MM.1S (cell line): ENCODE results near the gene GGNBP2.

Experiments used
- DNase-seq: peaks from one replicate; pipeline ENCODE4 v3.0.0-alpha.2; 2015
- H2AFZ ChIP-seq: fragments of 300-600 bp; sonication (generic); 2 replicates; pipeline ENCODE4 v1.6.0; 2016; ENCODE audit warnings: antibody characterized with exemption, low read length
- H3F3A ChIP-seq: fragments of 300-600 bp; sonication (generic); 2 replicates; pipeline ENCODE4 v1.6.1; 2016; ENCODE audit warnings: mild to moderate bottlenecking, antibody characterized with exemption, low read length, moderate library complexity, mixed read lengths; ENCODE audit not compliant: insufficient read depth
- H3K27ac ChIP-seq: fragments of 300-600 bp; sonication (generic); 2 replicates; pipeline ENCODE4 v1.5.1; 2016; ENCODE audit warnings: mild to moderate bottlenecking, low read length
- H3K27me3 ChIP-seq: fragments of 300-600 bp; sonication (generic); replicated peaks from 2 replicates; pipeline ENCODE4 v1.6.0; 2016; ENCODE audit warnings: low read length; ENCODE audit not compliant: insufficient read depth
- H3K36me3 ChIP-seq: fragments of 300-600 bp; sonication (generic); replicated peaks from 2 replicates; pipeline ENCODE4 v1.6.1; 2016; ENCODE audit warnings: mild to moderate bottlenecking, low read length, mixed read lengths; ENCODE audit not compliant: insufficient read depth
- H3K4me1 ChIP-seq: fragments of 300-600 bp; sonication (generic); 2 replicates; pipeline ENCODE4 v1.6.1; 2016; ENCODE audit warnings: low read length, mixed read lengths
- H3K4me2 ChIP-seq: fragments of 300-600 bp; sonication (generic); 2 replicates; pipeline ENCODE4 v1.6.0; 2016; ENCODE audit warnings: low read depth, low read length
- H3K4me3 ChIP-seq: fragments of 300-600 bp; sonication (generic); 2 replicates; pipeline ENCODE4 v1.5.1; 2016; ENCODE audit warnings: low read length, mixed read lengths
- H3K79me2 ChIP-seq: fragments of 300-600 bp; sonication (generic); 2 replicates; pipeline ENCODE4 v1.6.1; 2016; ENCODE audit warnings: mixed run types, low read length, mixed read lengths
- H3K9ac ChIP-seq: fragments of 300-600 bp; sonication (generic); 2 replicates; pipeline ENCODE4 v1.6.1; 2016; ENCODE audit warnings: low read length, mixed read lengths
- H3K9me2 ChIP-seq: fragments of 300-600 bp; sonication (generic); replicated peaks from 2 replicates; pipeline ENCODE4 v1.6.1; 2016; ENCODE audit warnings: mild to moderate bottlenecking, low read length, mixed read lengths; ENCODE audit not compliant: insufficient read depth
- H3K9me3 ChIP-seq: fragments of 300-600 bp; sonication (generic); replicated peaks from 2 replicates; pipeline ENCODE4 v1.6.1; 2016; ENCODE audit warnings: mild to moderate bottlenecking, low read length, mixed read lengths; ENCODE audit not compliant: insufficient read depth
- H4K20me1 ChIP-seq: fragments of 300-600 bp; sonication (generic); 2 replicates; pipeline ENCODE4 v1.6.1; 2016; ENCODE audit warnings: mild to moderate bottlenecking, low read length, moderate library complexity, mixed read lengths; ENCODE audit not compliant: insufficient read depth
- EZH2 ChIP-seq: fragments of 300-600 bp; sonication (generic); optimal IDR thresholded peaks from 2 replicates; pipeline ENCODE3; 2017; ENCODE audit warnings: low read depth, mild to moderate bottlenecking, antibody characterized with exemption, low read length, mixed read lengths
- EZH2phosphoT487 ChIP-seq: fragments of 300-600 bp; sonication (generic); IDR thresholded peaks from 2 replicates; pipeline ENCODE4 v1.6.1; 2018; ENCODE audit warnings: antibody characterized with exemption, low read length
- TF ChIP-seq, protein P1 (sequence below): fragments of 300-600 bp; sonication (generic); IDR thresholded peaks from 2 replicates; pipeline ENCODE4 v1.5.1; 2016; ENCODE audit warnings: antibody characterized with exemption, low read length, mixed read lengths

Gene GGNBP2

DNA sequence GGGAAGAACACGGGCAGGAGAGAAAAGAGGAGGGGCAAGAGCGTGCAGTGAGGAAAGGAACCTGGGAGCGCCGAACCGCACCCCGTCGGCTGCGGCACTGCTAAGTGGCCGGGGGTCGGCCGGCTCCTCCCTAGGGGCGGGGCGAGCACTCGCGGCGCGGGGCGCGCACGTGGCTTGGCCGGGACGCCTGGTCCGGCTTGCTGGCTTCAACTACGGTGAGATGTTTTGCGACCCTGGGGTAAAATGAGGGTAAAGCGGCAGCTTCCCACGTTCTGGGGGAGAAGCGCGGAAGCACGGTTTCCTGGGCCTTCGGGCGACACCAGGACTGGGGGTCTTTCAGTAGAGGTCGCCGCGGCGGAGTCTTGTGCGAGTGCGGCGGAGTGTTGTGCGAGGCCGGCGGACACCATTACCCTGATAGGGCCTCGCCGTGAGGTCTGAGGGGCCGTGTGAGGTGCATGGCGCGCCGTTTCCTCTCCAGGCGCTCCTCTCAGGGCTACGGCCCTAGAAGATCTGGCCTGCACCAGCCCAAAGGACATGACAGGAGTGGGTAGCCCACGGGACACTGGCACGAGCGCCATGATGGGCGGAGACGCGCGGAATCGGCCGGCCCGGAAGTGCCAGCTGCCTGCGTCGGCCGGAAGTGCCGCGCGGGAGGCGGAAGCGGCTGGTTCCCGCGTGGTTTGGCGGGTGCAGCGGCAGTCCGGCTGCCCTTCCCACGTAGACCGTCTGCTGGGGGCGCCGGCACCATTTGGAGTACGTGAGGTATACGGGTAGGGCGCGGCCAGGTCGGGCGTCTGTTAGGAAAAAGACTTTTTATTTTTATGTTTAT is 9.7 kb upstream of the GGNBP2 start, which contains the start of the genes MYO19 and PIGW:
Gene MYO19, minus strand, starts transcription at position 29 of the 829 bp plus-strand sequence. CDS start 2,330 bp downstream, outside the sequence.
Gene PIGW, plus strand, starts transcription at position 148 of the 829 bp plus-strand sequence. CDS start 2,115 bp downstream, outside the sequence.
- H4K20me1 ChIP-seq, result no peaks in the 10 kb centered on the region
- no peaks in the 10 kb centered on the region; the same call in 1 of the 2 replicates for H3K36me3 ChIP-seq
- H3K9me3 ChIP-seq, result no peaks in the 10 kb centered on the region
- peaks cover 48% of the 10 kb centered on the region for H3K79me2 ChIP-seq
- no peaks in the 10 kb centered on the region for H3K27me3 ChIP-seq
- H3K9me2 ChIP-seq, result no peaks in the 10 kb centered on the region
- peaks cover 12% of the 10 kb centered on the region; the same call in 1 of the 2 replicates for H3F3A ChIP-seq
- peak within 1 kb of the TSS; percentile 98 for H3K27ac ChIP-seq
- H3K4me2 ChIP-seq, result peak within 1 kb of the TSS; percentile 93
- peak; percentile 93 for DNase-seq
- peak within 1 kb of the TSS; percentile 99 for H3K9ac ChIP-seq
- peak within 1 kb of the TSS; percentile 82 for H3K4me3 ChIP-seq
- H2AFZ ChIP-seq, result peak within 1 kb of the TSS; percentile 87
- H3K4me1 ChIP-seq, result peaks cover 12% of the 10 kb centered on the region
- TF ChIP-seq, protein P1, sequence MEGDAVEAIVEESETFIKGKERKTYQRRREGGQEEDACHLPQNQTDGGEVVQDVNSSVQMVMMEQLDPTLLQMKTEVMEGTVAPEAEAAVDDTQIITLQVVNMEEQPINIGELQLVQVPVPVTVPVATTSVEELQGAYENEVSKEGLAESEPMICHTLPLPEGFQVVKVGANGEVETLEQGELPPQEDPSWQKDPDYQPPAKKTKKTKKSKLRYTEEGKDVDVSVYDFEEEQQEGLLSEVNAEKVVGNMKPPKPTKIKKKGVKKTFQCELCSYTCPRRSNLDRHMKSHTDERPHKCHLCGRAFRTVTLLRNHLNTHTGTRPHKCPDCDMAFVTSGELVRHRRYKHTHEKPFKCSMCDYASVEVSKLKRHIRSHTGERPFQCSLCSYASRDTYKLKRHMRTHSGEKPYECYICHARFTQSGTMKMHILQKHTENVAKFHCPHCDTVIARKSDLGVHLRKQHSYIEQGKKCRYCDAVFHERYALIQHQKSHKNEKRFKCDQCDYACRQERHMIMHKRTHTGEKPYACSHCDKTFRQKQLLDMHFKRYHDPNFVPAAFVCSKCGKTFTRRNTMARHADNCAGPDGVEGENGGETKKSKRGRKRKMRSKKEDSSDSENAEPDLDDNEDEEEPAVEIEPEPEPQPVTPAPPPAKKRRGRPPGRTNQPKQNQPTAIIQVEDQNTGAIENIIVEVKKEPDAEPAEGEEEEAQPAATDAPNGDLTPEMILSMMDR, result peak; percentile 10; the same call in 1 of the 2 replicates
- no peak for TF ChIP-seq EZH2

DNA sequence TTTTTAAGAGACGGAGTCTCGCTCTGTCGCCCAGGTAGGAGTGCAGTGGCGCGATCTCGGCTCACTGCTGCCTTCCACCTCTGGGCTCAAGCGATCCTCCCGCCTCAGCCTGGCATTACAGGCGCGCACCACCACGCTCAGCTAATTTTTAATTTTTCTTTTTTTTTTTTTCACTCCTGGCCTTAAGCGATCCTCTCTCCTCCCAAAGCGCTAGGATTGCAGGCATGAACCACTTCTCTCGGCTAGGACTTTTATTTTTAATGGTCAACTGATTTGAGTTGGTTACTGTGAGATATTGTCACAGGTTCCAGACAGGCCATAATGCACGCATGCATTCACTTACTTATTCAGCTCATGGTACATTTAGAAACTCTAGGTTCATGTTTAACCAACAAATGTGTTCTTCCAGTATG is 9.0 kb upstream of the GGNBP2 start:
- H3K27ac ChIP-seq, result peak overlapping the region; percentile 98; the same call in 1 of the 2 replicates
- H3K4me2 ChIP-seq, result peak overlapping the region; percentile 64
- H3K4me1 ChIP-seq, result peaks cover 12% of the 10 kb centered on the region
- peak overlapping the region; percentile 87 for H2AFZ ChIP-seq
- H4K20me1 ChIP-seq, result no peaks in the 10 kb centered on the region
- DNase-seq, result no peak
- TF ChIP-seq EZH2 (no peak), EZH2phosphoT487 (no peak)
- TF ChIP-seq, protein P1, result no peak
- H3K36me3 ChIP-seq, result no peaks in the 10 kb centered on the region; the same call in 1 of the 2 replicates
- no peaks in the 10 kb centered on the region for H3K27me3 ChIP-seq
- H3F3A ChIP-seq, result peaks cover 12% of the 10 kb centered on the region; the same call in 1 of the 2 replicates
- H3K79me2 ChIP-seq, result peaks cover 48% of the 10 kb centered on the region
- no peaks in the 10 kb centered on the region for H3K9me2 ChIP-seq
- H3K9me3 ChIP-seq, result no peaks in the 10 kb centered on the region
- H3K9ac ChIP-seq, result peak overlapping the region; percentile 99; the same call in 1 of the 2 replicates
- peak overlapping the region; percentile 82 for H3K4me3 ChIP-seq

DNA sequence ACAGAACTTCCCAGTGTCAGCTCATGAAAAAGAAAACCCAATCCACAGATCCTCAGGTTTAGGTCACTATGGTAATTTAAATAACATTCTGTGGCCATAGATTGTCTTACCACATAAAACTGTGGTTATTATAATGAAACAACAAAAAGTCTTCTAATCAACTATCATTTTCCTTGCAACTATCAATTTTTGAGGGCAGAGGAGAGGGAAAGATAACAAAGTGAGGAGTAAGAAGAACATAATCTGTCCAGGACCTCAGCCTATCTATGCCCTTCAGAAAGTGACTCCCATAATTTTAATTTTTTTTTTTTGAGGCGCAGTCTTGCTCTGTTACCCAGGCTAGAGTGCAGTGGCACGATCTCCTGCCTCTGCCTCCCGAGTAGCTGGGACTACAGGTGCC is 4.0 kb upstream of the GGNBP2 start:
- peaks cover 10% of the 10 kb centered on the region for H3K4me1 ChIP-seq
- no peaks in the 10 kb centered on the region for H3K9me2 ChIP-seq
- H3K79me2 ChIP-seq, result peaks cover 36% of the 10 kb centered on the region
- H3K36me3 ChIP-seq, result no peaks in the 10 kb centered on the region; the same call in 1 of the 2 replicates
- no peak overlapping the region for H3K4me3 ChIP-seq
- H4K20me1 ChIP-seq, result no peaks in the 10 kb centered on the region
- no peak overlapping the region for H3K9ac ChIP-seq
- H3K9me3 ChIP-seq, result no peaks in the 10 kb centered on the region
- H3K27ac ChIP-seq, result no peak overlapping the region
- H3F3A ChIP-seq, result peaks cover 19% of the 10 kb centered on the region
- no peaks in the 10 kb centered on the region for H3K27me3 ChIP-seq
- no peak for DNase-seq
- H2AFZ ChIP-seq, result no peak overlapping the region
- TF ChIP-seq EZH2 (no peak), EZH2phosphoT487 (no peak)
- TF ChIP-seq, protein P1, result no peak
- H3K4me2 ChIP-seq, result no peak overlapping the region
